ENCODE data around the gene BTBD10. TPM values are rescaled to one million over a fixed set of nuclear protein-coding genes. Genes with fewer than 3 reads are reported as not detected.

Gene BTBD10
- total and polyA plus RNA-seq, 2 donors from 2014 or later, result 12.9 to 27.9 TPM

DNA sequence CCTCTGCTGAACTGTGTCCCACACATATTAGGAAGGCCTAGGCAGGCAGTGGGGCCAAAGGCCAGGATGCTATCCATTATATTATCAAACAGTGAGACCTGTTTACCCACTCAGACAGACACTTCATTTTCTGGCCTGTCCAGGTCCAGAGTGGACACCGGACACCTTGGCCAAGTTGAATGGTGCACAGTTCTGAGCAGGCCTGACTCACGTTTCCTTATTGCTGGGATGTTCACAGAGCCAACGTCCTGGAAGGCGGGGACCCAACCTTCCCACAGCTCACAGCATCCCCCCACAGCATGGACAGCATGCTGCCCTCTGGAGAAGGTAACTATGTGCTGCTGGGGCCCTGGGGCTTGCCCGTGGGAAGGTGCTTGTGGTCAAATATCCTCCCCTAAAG lies 86.6 kb downstream of the BTBD10 start:
- no peaks in the 10 kb centered on the region for H3K4me1 ChIP-seq (ENCODE audit: control insufficient read depth in 2 of 3, insufficient read depth in 2 of 3, low read depth in 1 of 3, low read length in 3 of 3)
- H3K9me3 ChIP-seq (ENCODE audit: control insufficient read depth in 2 of 3, insufficient read depth in 1 of 3, low read length in 3 of 3), result no peaks in the 10 kb centered on the region
- TF ChIP-seq, protein P1, sequence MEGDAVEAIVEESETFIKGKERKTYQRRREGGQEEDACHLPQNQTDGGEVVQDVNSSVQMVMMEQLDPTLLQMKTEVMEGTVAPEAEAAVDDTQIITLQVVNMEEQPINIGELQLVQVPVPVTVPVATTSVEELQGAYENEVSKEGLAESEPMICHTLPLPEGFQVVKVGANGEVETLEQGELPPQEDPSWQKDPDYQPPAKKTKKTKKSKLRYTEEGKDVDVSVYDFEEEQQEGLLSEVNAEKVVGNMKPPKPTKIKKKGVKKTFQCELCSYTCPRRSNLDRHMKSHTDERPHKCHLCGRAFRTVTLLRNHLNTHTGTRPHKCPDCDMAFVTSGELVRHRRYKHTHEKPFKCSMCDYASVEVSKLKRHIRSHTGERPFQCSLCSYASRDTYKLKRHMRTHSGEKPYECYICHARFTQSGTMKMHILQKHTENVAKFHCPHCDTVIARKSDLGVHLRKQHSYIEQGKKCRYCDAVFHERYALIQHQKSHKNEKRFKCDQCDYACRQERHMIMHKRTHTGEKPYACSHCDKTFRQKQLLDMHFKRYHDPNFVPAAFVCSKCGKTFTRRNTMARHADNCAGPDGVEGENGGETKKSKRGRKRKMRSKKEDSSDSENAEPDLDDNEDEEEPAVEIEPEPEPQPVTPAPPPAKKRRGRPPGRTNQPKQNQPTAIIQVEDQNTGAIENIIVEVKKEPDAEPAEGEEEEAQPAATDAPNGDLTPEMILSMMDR (IDR thresholded peaks at IDR 0.05; ENCODE audit: borderline replicate concordance, extremely low read depth, insufficient read depth), result no peak
- FAIRE-seq, result no peak
- no peak overlapping the region for H3K4me3 ChIP-seq (ENCODE audit: low read length in 3 of 3)
- H3K27me3 ChIP-seq (ENCODE audit: control insufficient read depth, insufficient read depth, low read length), result no peaks in the 10 kb centered on the region
- no peak for DNase-seq
- H3K36me3 ChIP-seq (ENCODE audit: control insufficient read depth in 2 of 3, insufficient read depth in 3 of 3, low read length in 3 of 3), result peaks cover 0 to 40% (median 37%) of the 10 kb centered on the region in 3 donors
- H3K9ac ChIP-seq (ENCODE audit: low read length in 3 of 3), result no peak overlapping the region
- intact Hi-C loops (cut with DNase I), result no loop called here
- H3K27ac ChIP-seq (ENCODE audit: low read depth in 2 of 2, low read length in 2 of 2), result no peak overlapping the region

DNA sequence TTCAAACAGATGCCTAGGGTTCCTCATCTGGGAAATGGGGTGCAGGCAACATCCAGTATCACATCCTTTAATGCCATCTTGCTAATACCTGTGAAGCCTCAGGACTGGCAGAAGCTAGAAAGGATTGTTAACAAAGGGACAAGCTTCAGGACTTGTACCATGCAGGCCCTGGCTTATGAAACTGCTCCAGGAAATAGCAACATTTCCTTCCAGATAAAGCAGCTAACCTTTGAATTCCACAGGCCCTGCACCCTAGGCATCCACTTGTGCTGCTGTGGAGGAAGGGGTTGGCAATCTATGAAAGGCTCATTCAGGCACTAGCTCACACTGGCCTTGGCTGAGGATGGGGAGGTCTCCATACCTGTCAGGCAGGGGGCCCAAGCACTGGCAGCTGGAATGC lies 87.2 kb downstream of the BTBD10 start:
- no peak overlapping the region for H3K27ac ChIP-seq (ENCODE audit: low read depth in 2 of 2, low read length in 2 of 2)
- H3K4me1 ChIP-seq (ENCODE audit: control insufficient read depth in 2 of 3, insufficient read depth in 2 of 3, low read depth in 1 of 3, low read length in 3 of 3), result no peaks in the 10 kb centered on the region
- no peaks in the 10 kb centered on the region for H3K9me3 ChIP-seq (ENCODE audit: control insufficient read depth in 2 of 3, insufficient read depth in 1 of 3, low read length in 3 of 3)
- no peak overlapping the region for H3K9ac ChIP-seq (ENCODE audit: low read length in 3 of 3)
- H3K36me3 ChIP-seq (ENCODE audit: control insufficient read depth in 2 of 3, insufficient read depth in 3 of 3, low read length in 3 of 3), result peaks cover 0 to 39% (median 38%) of the 10 kb centered on the region in 3 donors
- DNase-seq (no peak), FAIRE-seq (no peak)
- H3K27me3 ChIP-seq (ENCODE audit: control insufficient read depth, insufficient read depth, low read length), result no peaks in the 10 kb centered on the region
- TF ChIP-seq, protein P1 (IDR thresholded peaks at IDR 0.05; ENCODE audit: borderline replicate concordance, extremely low read depth, insufficient read depth), result no peak
- intact Hi-C loops (cut with DNase I), result no loop called here
- no peak overlapping the region for H3K4me3 ChIP-seq (ENCODE audit: low read length in 3 of 3)

DNA sequence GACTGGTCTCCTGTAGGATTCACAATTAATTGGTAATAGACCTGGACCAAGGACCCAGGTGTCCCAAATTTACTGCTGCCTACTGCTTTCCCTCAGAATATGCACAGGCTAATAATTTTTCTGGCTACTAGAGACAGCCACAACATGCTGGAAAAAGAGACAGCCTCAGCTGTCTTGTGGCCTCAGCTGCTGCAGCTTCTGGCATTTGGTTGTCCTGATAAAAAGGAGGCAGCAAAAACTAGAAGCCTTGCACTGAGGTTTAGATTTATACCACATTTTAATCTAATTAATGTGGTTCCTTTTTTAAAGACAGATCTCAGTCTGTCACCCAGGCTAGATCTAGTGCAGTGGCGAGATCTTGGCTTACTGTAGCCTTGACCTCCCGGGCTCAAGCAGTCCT lies 89.8 kb downstream of the BTBD10 start:
- no peak overlapping the region for H3K9ac ChIP-seq (ENCODE audit: low read length in 3 of 3)
- H3K4me3 ChIP-seq (ENCODE audit: low read length in 3 of 3), result no peak overlapping the region
- DNase-seq (no peak), FAIRE-seq (no peak)
- H3K27me3 ChIP-seq (ENCODE audit: control insufficient read depth, insufficient read depth, low read length), result no peaks in the 10 kb centered on the region
- H3K36me3 ChIP-seq (ENCODE audit: control insufficient read depth in 2 of 3, insufficient read depth in 3 of 3, low read length in 3 of 3), result peaks cover 0 to 39% (median 36%) of the 10 kb centered on the region in 3 donors
- peaks cover 0 to 2% (median 0%) of the 10 kb centered on the region in 3 donors for H3K4me1 ChIP-seq (ENCODE audit: control insufficient read depth in 2 of 3, insufficient read depth in 2 of 3, low read depth in 1 of 3, low read length in 3 of 3)
- intact Hi-C loops (cut with DNase I), result no loop called here
- H3K27ac ChIP-seq (ENCODE audit: low read depth in 2 of 2, low read length in 2 of 2), result no peak overlapping the region
- TF ChIP-seq, protein P1 (IDR thresholded peaks at IDR 0.05; ENCODE audit: borderline replicate concordance, extremely low read depth, insufficient read depth), result no peak
- no peaks in the 10 kb centered on the region for H3K9me3 ChIP-seq (ENCODE audit: control insufficient read depth in 2 of 3, insufficient read depth in 1 of 3, low read length in 3 of 3)

DNA sequence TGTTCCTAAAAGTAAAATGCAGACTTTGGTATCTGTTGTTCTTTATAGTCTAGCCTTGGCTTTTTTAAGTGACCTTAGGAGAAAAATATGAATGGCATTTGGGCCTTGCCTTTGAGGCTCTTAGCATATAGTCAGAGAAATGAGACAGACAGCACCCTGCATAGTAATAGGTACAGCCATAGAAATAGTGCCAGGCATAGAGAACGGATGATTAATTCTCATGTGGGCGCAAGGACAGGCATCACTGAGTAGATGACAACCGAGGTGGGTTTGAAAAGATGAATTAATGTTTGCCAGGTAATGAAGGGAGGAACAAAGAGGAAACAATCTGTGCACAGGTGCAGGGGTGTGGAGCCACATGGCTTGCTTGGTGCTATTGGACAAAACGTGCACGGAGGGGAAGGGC lies 95.0 kb downstream of the BTBD10 start:
- DNase-seq (no peak), FAIRE-seq (no peak)
- Histone ChIP-seq H3K4me3 (ENCODE audit: low read length in 3 of 3) (no peak overlapping the region), H3K36me3 (ENCODE audit: control insufficient read depth in 2 of 3, insufficient read depth in 3 of 3, low read length in 3 of 3) (peaks cover 0 to 35% (median 28%) of the 10 kb centered on the region in 3 donors), H3K4me1 (ENCODE audit: control insufficient read depth in 2 of 3, insufficient read depth in 2 of 3, low read depth in 1 of 3, low read length in 3 of 3) (peaks cover 0 to 2% (median 0%) of the 10 kb centered on the region in 3 donors), H3K27ac (ENCODE audit: low read depth in 2 of 2, low read length in 2 of 2) (no peak overlapping the region), H3K9ac (ENCODE audit: low read length in 3 of 3) (no peak overlapping the region), H3K9me3 (ENCODE audit: control insufficient read depth in 2 of 3, insufficient read depth in 1 of 3, low read length in 3 of 3) (no peaks in the 10 kb centered on the region), H3K27me3 (ENCODE audit: control insufficient read depth, insufficient read depth, low read length) (no peaks in the 10 kb centered on the region)
- TF ChIP-seq, protein P1 (IDR thresholded peaks at IDR 0.05; ENCODE audit: borderline replicate concordance, extremely low read depth, insufficient read depth), result no peak
- intact Hi-C loops (cut with DNase I), result no loop called here
